ENCODE measurements around the gene PARS2.

GRCh38 chr1:54710841-54711240 lies 53.5 kb downstream of the PARS2 start:
- TF ChIP-seq CTCF (IDR thresholded peaks at IDR 0.05) (no peak), POLR2A (IDR thresholded peaks at IDR 0.05) (no peak)
